GM18951 (cell line): ENCODE measurements around the gene DLX4.

Experiments used
- POLR2A ChIP-seq: IDR thresholded peaks from 4 replicates; pipeline ENCODE4 v1.6.1; 2011; ENCODE audit warnings: mild to moderate bottlenecking; ENCODE audit not compliant: insufficient read length, insufficient read depth; ENCODE audit errors: extremely low read depth
- in situ Hi-C: fragments of 300-500 bp; cut with MboI; formaldehyde crosslinking; loops from one replicate; pipeline ENCODE4 v1.12.0; 2022; ENCODE audit warnings: low sequenced_read_pairs, mixed read lengths, inconsistent platforms; ENCODE audit not compliant: unreplicated experiment

Gene DLX4

DNA sequence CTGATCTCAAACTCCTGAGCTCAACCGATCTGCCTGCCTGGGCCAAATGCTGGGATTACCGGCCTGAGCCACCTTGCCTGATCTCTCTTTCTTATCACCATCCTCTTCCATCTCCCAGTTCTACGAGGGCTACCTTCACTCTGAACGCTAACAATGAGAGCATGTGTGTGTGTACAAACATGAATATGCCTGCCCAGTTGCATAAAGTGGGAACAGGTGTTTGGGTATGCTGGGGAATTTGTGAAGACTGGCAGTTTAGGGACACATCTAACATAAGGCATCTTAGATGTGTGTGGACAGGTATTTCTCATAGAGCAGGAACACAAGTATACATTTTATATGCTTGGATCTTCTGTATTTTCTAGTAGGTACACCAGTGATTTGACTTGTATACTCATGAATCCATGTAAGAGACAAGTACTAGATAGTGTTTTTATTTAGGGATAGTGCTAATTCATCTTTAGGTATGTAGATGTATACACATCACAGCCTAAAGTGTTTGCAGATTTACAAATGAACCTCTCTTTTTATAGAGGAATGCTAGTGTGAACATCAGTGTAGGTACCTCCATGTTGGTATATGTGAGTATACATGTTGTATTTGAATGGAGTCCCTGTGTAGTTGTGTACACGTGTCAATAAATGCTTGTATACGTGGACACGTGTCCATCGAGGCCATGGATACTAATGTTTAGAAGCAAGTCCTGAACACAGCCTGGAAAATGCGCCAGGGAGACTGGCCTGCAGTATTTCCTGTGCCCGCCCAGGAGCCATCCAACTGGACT, 1.2 kb upstream of the DLX4 start:
- in situ Hi-C loops = no loop called here
- no peak for TF ChIP-seq POLR2A

DNA sequence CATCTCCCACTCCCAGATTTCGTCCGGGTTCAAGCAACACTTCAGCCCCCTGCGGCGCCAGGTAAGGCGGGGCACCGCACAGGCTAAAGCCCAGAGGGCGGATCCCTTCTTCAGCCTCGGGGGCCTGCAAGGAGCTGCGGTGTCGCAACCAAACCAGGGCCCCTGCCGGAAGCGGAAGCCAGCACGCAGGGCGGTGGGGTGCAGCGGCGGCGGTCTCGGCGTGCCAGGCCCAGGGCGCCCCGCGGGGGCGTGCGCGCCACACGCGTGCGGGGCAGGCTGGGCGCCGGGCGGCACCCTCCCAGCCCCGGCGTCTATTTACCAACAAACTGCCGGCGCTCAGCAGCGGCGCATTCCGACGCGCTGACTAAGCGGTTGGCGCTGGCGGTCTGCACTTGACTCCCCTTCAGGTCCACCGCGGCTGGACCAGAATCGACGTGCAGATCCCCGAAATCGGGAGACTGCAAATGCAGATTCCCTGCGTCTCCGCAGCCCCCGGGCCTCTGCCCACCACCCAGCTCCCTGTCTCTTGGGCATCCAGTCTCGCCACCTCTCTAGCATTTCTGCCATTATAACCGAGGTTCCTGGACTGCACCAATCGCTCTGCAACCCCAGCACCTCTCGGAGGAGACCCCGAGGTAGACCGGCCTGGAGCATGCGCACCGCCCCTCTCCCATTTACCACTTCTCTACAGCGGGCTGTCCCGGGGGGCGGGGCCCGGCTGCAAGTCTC, 421 bp upstream of the DLX4 start:
- in situ Hi-C loops = no loop called here
- TF ChIP-seq POLR2A = peak; percentile 42

DNA sequence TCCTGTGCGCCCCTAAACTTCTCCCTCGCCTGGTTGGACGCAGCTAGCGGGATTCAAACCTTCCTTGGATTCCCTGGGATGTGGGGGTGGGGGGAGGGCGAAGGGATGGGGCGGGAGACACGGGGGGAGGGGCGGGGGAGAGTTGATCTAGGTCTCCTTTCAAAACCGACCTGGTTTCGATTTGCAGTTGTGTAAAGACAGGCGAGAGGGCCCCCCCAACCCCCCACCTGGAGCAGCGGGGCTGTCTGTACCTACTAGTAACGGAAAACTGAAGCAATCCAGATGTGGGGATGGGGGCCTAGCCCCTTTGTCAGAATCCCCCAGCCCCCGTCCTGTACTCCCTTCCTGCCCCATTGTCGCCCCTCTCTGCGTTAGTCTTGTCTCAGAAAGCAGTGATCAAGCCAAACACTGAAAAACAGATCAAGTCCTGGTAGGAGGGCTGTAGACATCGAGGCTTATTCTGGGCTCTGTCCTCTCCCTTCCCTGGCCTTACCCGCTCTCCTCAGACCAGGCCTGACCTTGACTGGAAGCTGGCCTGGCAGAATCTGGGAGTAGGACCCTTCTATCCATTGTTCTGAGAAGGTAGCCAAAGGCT, 902 bp downstream of the DLX4 start:
- no peak for TF ChIP-seq POLR2A
- in situ Hi-C loops = no loop called here

DNA sequence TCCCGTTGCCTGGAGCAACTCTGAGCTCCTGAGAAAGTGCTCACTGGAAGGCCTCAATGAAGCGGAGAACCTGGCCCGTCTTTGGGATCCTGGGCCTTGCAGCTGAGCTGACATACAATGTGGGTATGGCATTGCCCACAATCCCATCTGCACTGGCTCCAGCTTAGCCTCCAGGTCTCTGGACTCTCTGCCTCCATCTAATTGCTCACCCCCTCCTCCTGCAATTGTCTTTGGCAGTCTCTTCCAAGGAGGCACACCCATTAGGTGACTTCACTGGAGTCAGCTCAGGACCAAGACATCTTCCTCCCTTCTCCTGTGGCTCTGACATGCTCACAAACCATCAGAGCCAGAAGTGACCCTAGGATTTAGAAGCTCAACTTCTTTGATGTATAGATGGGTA, 1.5 kb downstream of the DLX4 start:
- no peak for TF ChIP-seq POLR2A
- in situ Hi-C loops = no loop called here

GRCh38 chr17:49971199-49971847, 2.3 kb downstream of the DLX4 start:
- TF ChIP-seq POLR2A = no peak
- in situ Hi-C loops = no loop called here

- in situ Hi-C loops = no loop called here
- TF ChIP-seq POLR2A = no peak
Measured at GRCh38 chr17:49971848-49972485, 3.0 kb downstream of the DLX4 start.

DNA sequence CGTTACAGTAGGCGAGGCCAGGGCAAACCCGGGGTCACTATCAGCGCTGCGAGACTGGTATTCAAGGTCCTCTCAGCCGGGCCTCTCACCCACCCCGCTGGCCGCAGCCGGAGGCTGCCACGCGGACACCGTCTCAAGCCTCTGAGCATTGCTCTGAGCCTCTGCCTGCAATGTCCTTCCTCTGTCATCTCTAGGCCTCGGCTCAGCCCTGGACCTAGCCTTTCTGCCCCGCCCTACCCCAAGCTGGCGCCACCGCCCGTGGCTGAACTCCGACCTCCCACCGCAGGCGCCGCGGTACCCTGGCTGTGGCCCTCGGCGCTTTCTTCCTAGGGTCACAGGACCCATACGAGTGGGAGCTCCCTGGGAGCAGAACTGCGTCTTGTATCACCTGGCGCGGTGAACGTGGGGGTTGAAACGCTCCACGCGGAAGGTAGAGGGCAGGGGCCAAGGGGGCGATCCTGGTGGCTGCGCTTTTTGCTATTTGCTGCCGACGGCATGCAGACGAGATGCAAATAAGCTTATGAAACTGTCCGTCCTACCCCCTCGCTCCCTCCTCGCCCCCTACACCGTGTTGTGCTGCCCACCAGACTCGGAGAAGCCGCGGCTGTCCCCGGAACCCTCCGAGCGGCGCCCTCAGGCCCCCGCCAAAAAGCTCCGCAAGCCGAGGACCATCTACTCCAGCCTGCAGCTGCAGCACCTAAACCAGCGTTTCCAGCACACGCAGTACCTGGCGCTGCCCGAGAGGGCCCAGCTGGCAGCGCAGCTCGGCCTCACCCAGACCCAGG, 3.7 kb downstream of the DLX4 start:
- in situ Hi-C loops = no loop called here
- no peak for TF ChIP-seq POLR2A

DNA sequence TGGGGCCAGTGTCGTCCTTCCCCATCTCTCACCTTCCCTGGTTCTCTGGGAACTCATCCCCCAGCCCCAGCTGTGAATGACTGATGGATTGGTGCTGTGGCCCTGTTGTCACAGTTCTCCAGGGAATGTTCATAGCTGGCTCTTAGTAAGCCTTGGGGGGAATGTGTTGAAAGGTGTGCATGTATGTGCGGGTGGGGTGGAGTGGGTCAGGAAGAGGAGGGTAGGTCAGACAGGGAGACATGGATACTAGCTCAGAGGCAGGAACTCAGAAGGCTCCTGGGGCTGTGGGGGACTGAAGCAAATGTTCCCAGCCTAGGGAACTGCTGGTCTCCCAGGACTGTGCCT, 4.3 kb downstream of the DLX4 start:
- in situ Hi-C loops = no loop called here
- TF ChIP-seq POLR2A = no peak

DNA sequence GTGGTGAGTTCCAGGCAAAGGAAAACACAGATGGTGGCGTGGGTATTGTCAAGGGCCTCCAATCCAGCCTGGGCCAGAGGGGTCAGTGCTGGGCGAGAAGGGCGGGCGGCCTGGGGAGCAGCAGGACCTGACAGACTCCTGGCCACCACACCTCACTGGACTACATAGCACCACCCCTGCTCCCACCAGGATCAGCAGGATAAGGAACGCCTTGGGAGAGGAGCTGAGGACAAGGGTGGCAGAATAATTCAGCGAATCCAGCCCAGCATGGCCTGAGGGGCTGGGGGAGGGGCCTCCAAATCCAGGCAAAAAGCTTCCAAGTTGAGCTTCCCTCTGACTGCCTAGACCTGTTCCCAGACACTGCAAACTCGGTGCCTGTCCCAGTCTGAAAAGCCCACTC, 6.5 kb downstream of the DLX4 start:
- in situ Hi-C loops = no loop called here
- no peak for TF ChIP-seq POLR2A

DNA sequence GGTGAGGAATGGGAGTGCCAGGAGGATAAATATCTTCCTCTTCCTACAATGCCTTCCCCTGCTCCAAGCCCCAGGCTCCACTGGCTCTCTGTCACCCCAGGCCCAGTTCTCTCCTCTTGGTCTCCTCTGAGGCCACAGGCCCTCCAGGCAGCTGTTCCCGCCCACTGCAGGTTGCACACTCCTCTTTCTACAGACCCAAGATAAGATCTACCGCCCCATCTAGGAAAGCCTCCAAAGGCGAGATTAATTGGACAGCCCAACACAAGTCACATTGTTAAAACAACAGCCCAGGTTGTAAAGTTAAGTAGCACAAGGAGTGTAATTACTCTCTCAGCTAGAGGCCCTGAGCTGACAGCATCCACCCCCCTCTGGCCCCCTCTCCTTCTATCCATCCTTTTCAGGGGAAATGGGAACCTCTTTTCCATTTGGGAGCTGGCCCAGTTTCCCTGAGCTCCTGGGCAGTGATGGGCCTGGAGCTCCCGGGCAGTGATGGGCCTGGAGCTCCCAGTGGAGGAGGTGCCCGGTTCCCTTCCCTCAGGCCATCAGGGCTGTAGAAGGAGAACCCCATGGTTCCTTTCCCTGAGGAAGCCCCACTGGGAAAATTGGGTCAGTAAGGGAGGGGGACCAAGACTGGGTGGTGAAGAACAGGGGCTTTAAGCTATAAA, 7.3 kb downstream of the DLX4 start:
- in situ Hi-C loops = no loop called here
- no peak for TF ChIP-seq POLR2A

- in situ Hi-C loops = no loop called here
- no peak for TF ChIP-seq POLR2A
Measured at GRCh38 chr17:49976828-49977202, 7.8 kb downstream of the DLX4 start.
